Muscle of back (tissue), 11 donors: Measurements from ENCODE around the gene TK1. TPM values are rescaled to one million over a fixed set of nuclear protein-coding genes. Genes with fewer than 3 reads are reported as not detected.
"Not testable (repeated sequence)": the region's sequence is repeated elsewhere in the genome, so short reads cannot be mapped to it uniquely, and the experiment has no call there.

Source experiments
- DNase-seq, 3 donors: peaks; one replicate each; pipeline versions ENCODE4 v3.0.0 to v3.0.0-alpha.2; 2013
- polyA plus RNA-seq, 10 donors: library from polyadenylated mRNA; unstranded; fragments of 120-200 nt; gene quantifications; one replicate each; pipeline ENCODE4 v1.2.1, GENCODE V29; 2013; ENCODE audit not compliant: insufficient read length in 10 of 10

Gene TK1
- polyA plus RNA-seq, 10 donors, result 12.7 to 40.5 (median 19.7) TPM

DNA sequence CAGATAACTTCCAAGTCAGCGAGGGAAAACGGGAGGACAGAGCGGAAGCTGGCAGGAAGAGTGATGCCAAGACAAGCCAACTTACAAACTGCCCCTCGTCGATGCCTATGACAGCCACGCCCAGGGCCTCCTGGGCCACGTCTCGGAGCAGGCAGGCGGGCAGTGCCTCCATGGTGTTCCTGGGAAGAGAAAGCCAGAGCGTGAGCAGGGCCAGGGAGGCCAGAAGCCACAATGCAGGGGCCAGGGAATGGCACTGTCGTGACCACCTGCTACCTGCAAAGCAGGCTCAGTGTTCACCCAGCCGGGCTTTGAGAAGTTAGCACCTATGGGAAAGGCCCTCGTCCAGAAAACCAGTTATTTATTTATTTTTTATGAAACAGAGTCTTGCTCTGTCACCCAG, 4.3 kb downstream of the TK1 start:
- no peak for DNase-seq

GRCh38 chr17:78180508-78180907, 6.3 kb downstream of the TK1 start:
- no peak for DNase-seq

GRCh38 chr17:78180083-78180482, 6.8 kb downstream of the TK1 start:
- DNase-seq, result no peak

- no peak for DNase-seq
These were observed 7.5 kb downstream of the TK1 start for GRCh38 chr17:78179372-78179771.

DNA sequence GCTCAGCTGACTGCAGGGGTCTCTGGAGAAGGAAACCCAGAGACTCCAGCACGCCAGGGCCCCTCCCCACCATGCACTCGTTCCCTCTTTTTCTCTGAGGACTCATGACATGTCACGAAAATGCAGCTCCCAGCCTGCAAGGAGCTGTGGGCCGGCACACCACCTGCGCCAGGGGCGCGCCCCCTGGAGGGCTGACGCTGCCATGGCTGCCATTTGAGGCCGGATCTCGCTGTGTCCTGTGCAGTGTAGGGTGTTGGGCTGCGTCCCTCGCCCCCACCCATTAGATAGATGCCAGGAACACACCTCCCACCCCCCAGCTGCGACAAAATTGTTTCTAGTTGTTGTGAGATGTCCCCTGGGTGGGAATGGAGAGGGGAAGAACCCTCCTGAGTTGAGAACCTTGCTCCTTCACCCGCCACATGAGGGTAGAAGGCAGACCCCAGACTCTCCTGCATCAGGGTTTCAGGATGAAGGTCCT, 10.3 kb downstream of the TK1 start:
- DNase-seq, result peak in 2 of 3 donors; percentile 68 to 78

DNA sequence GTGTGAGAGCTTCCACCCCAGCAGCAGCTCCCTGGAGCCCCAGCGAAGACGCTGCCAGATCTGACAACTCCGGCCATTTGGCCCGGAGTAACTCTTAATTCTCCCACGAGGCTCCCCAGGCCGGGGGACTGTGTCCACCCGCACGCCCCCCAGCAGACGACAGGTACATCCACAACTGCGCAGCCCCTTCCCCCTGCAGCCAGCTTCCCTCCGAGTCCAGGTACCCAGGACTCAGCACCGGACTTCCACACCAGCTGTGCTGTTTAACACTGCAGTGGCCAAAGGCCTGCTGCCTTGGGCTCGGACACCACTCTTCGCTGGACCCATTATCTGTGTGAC, 11.2 kb downstream of the TK1 start:
- DNase-seq, result no peak

GRCh38 chr17:78174870-78175642, 11.8 kb downstream of the TK1 start:
- peak in 1 of 3 donors; percentile 40 for DNase-seq

DNA sequence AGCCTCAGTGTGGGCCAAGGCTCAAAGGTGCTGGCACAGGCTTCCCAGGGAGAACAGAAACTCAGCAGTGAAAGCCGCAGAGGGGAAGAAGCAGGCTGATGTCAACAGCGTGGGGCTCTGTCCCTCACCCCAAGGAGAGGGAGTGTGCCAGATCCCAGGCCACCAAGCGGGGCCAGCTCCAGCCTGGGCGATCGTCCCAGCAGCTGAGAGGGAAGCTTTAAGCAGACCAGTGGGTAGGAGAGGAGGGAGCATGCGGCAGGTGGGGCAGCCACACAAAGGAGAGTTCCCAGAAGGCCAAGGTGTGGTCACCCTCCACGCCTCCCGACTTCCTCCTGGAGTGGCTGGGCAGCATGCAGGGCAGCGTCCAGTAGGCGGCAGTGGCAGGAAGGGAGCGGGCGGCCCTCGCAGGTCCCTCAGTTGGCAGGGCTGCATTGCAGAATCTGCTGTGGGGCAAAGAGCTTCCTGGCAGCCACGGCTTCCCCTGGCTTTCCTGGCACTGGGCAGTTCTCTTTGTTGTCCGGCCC, 12.4 kb downstream of the TK1 start:
- peak in 1 of 3 donors; percentile 65 for DNase-seq

DNA sequence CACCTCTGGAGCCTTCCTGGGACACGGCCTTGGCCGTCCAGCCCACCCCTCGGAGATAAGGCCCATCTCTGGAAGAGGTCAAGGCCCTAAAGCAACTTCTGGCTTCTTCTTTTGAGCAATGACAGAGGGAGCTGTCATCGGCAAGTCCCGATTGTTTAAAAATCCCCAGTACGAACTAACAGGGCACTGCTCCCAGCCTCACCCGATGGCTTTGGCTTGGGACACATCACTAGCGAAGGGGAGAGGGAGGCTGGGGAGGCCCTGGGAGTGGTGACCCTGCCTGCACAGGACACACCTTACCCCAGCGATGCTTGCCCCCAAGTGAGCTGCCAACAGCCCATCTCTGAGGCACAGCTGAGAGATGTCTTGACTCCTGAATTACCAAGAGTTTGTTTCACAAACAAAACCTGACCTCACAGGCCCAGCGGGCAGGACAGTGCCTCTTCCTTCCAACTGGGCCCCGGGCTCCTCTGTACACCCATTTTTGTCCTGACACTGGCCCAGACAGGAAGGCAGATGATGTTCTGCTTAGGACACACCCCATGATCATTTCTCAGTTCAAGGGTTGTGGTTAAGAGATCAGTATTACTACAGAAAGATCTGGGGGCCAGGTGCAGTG, 13.6 kb downstream of the TK1 start:
- DNase-seq, result no peak

- DNase-seq, result peak in 1 of 3 donors; percentile 54
These were observed 14.4 kb downstream of the TK1 start for GRCh38 chr17:78172249-78173051.

GRCh38 chr17:78171591-78172248, 15.1 kb downstream of the TK1 start:
- DNase-seq, result not testable (repeated sequence)

DNA sequence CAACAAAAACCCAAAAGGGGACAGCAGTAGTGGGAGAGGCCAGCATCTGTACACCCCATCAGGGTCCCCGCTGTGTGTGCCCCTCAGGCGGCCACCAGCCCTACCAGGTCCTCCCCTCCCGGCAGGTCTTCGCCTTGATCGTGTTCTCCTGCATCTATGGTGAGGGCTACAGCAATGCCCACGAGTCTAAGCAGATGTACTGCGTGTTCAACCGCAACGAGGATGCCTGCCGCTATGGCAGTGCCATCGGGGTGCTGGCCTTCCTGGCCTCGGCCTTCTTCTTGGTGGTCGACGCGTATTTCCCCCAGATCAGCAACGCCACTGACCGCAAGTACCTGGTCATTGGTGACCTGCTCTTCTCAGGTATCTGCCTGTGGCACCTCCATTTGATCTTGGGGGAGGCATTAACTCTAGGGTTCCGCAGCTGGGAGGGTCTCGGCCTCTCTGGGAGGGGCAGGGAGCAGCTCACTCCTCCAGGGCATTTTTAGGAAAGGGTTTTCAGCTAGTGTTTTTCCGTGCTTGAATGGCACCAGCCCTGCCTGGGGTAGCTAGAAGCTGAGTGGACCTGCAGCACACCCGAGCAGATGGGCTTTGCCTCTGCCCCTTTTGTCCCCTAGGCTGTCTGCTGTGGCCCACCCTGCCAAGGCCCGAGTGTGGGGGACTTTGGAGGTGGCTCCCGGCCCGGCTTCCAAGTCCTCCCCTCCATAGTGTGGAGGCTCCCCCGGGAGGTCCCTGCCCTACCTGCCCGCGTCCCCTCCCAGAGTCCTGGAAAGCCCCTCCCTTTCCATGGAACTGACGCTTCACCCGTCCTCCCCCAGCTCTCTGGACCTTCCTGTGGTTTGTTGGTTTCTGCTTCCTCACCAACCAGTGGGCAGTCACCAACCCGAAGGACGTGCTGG, 15.9 kb downstream of the TK1 start:
- DNase-seq, result no peak

DNA sequence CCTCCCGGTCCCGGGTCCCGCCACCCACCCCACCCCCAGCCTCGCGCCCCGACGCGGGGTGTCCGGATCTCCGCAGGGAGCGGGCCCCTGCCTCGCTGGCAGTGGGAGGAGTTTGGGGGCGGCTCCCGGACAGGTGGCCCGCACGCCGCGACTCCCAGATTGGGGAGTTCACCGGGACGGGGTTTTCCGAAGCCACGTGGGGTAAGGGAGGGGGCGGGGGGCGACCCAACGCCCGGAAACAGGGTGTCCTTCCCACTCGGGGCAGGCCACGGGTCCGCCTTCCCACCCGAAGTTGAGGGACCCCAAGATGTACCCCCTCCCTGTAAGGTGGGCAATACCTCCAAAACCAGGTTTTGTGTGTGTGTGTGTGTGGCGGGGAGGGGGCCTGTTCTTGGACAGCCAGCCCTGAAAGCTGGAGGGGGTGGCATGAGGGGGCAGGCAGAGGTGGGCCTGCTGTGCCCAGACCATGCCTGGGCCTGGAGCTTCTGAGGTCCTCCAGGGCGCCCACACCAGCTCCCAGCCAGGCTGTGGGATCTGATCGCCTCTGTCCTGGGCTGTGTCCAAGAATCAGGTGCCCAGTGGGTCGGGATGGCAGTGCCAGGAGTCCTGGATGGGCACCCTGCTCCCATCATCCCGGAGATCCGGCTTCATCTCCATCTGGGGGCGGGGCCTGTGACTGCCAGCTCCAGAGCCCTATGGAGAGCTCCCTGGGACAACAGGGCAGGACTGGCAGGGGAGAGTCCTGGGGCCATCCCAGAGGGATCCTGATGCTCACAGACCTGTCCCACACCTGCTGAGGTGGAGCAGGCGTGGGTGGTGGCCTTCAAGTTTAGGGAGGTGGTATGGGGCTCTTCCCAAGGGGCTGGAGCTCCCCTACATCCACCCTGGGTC, 17.7 kb downstream of the TK1 start:
- peak in 1 of 3 donors; percentile 51 for DNase-seq

GRCh38 chr17:78168242-78168902, 18.5 kb downstream of the TK1 start, which contains the start of gene SYNGR2:
Gene SYNGR2 (plus strand): TSS chr17:78168581. CDS start chr17:78168617, 36 bp downstream.
- peak in 2 of 3 donors; percentile 68 to 83 for DNase-seq

DNA sequence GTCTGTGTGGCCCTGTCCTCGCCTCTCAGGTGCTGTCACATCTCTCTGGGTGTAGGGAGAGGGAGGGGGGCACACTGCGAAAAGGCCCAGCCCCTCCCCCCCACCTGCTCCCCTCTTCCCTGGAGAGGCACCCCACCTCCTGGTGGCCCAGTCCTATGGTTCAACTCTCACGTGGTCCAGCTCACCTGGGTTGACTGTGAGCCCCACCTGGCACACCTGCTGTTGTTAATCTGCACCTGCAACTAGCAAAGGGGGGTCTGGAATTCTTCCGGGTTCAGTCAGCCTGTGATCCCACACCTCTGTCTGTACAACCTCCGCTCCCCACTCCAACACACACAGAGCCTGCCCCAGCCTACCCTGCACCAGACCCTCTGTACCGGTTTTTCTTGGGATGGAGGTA, 20.4 kb downstream of the TK1 start:
- DNase-seq, result no peak

DNA sequence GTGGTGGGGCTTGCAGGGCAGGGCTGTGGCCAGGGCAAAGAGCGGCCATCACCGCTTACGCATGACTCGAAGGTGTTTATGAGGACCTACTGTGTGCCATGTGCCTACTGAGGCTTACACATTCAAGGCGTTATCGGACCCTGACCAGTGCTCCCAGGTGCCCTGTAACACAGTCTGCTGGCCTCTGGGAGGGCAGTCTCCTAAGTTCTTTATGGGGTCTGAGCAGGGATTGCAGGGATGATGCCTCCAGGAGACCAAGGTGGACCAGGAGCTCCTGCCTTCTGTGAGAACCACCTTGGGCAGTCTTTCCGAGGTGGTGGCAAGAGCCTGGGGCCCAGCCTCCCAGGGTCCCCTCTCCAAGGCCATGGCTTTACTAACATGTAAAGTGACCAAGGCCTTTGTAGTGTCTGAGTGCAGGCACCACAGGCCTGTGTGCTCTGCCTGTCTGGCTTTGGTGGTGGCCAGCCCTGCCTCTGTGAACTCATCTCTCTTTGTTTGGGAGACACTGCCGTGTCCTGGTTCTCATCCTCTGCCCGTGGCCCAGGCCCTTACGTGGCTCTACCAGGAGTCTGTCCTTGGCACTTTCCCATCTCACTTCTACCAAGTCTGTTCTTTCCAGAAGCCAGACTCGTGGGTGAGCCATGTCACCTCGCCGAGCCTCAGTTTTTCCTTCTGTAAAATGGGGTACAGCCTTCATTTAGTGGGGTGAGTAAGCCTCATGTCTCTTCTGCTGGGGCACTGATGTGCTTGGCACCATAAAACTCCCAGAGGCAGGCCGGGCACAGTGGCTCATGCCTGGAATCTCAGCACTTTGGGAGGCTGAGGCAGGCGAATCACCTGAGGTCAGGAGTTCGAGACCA, 21.9 kb downstream of the TK1 start:
- no peak for DNase-seq

DNA sequence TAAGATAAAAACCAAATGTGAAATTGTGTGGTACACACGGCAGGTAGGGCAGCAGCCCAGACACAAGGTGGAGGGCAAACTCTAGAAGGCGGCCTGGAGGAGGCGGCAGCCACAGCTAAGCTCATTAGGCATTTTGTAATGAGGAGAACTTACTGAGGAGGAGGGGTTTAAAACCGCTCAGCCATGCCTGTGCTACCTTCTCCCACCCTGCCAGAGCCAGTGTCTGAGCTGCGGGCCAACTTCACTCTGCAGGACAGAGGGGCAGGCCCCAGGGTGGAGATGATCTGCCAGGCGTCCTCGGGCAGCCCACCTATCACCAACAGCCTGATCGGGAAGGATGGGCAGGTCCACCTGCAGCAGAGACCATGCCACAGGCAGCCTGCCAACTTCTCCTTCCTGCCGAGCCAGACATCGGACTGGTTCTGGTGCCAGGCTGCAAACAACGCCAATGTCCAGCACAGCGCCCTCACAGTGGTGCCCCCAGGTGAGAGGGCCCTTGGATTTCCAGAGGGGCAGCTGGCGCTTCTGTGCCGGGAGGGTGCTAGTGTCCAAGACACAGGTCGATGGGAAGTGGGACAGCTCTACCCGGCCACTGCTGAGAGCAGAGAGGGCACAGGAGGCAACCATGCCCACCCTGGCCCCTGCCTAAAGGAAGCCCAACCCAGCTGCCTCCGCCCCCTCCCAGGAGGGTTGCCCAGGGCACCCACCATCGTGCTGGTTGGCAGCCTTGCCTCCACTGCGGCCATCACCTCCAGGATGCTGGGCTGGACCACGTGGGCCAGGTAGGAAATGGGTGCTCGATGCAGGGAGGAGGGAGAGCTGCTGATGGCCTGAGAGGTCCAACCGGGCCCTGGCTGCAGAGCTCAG, 22.7 kb downstream of the TK1 start:
- no peak for DNase-seq
